Measurements from ENCODE around the gene DUSP15.
A peak's percentile ranks its signal among the peaks of the same experiment; 100 is the strongest.

DUSP15 gene

DNA sequence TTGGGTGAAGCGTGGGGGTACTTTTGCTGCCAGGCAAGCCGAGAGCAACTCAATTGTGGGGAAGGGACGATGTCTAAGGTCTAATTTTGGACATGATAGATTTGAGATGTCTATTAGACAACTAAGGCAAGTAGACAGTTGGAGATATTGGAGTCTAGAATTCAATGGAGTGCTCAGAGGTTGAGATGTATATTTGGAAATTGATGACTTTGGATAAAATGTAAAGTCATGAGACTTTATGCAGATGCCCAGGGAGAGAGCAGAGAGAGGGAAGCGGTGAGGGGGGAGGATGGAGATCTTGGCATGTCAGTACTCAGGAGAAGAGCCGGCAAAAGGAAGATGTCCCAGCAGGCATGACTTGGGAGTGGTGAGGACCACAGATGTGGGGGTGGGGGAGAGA, 44.3 kb downstream of the DUSP15 start:
- 93% methylated on average over 5 of the region's 5 CpGs for WGBS
- H2BK12ac ChIP-seq (ENCODE audit: low read length in 2 of 2) = no peak overlapping the region
- no peak overlapping the region for H2BK15ac ChIP-seq (ENCODE audit: low read depth, poor library complexity, severe bottlenecking)
- H3K27me3 ChIP-seq (ENCODE audit: control insufficient read depth in 1 of 2, insufficient read depth in 1 of 2, low read length in 2 of 2) = peaks cover 22 to 76% of the 10 kb centered on the region in 2 experiments
- H3K14ac ChIP-seq (ENCODE audit: low read length in 2 of 2) = no peak overlapping the region
- no peak overlapping the region for H3K4me3 ChIP-seq (ENCODE audit: insufficient read depth in 1 of 2, low read depth in 1 of 2, low read length in 2 of 2)
- no peak overlapping the region for H2BK5ac ChIP-seq (ENCODE audit: low read depth, low read length, poor library complexity, severe bottlenecking)
- H2BK120ac ChIP-seq (ENCODE audit: low read depth, low read length) = no peak overlapping the region
- H3K9ac ChIP-seq (ENCODE audit: low read length) = no peak overlapping the region
- no peaks in the 10 kb centered on the region for H3K36me3 ChIP-seq (ENCODE audit: control insufficient read depth in 1 of 2, insufficient read depth in 2 of 2, low read depth in 1 of 2, low read length in 2 of 2)
- no peaks in the 10 kb centered on the region for H3K79me1 ChIP-seq (replicated peaks; ENCODE audit: low read length, poor library complexity, severe bottlenecking)
- H3K4me2 ChIP-seq (ENCODE audit: low read length, poor library complexity, severe bottlenecking) = no peak overlapping the region
- DNase-seq = no peak
- H2AFZ ChIP-seq (ENCODE audit: low read depth, low read length) = no peak overlapping the region
- H3K4ac ChIP-seq (ENCODE audit: low read depth in 1 of 2, low read length in 2 of 2) = no peak overlapping the region
- H3K4me1 ChIP-seq (ENCODE audit: control insufficient read depth, insufficient read depth, low read depth, low read length) = peaks cover 35% of the 10 kb centered on the region
- no peak overlapping the region for H3K18ac ChIP-seq (ENCODE audit: low read depth in 1 of 2, low read length in 2 of 2)
- H3K9me3 ChIP-seq (ENCODE audit: control insufficient read depth, low read length) = no peaks in the 10 kb centered on the region
- H2AK5ac ChIP-seq (ENCODE audit: low read length, severe bottlenecking) = no peak overlapping the region
- no peak overlapping the region for H4K91ac ChIP-seq (ENCODE audit: low read length)
- H3K23ac ChIP-seq (ENCODE audit: low read length in 2 of 2) = no peak overlapping the region
- no peak overlapping the region for H3K27ac ChIP-seq (ENCODE audit: low read length, poor library complexity, severe bottlenecking)
- H4K8ac ChIP-seq (ENCODE audit: low read length) = no peak overlapping the region

DNA sequence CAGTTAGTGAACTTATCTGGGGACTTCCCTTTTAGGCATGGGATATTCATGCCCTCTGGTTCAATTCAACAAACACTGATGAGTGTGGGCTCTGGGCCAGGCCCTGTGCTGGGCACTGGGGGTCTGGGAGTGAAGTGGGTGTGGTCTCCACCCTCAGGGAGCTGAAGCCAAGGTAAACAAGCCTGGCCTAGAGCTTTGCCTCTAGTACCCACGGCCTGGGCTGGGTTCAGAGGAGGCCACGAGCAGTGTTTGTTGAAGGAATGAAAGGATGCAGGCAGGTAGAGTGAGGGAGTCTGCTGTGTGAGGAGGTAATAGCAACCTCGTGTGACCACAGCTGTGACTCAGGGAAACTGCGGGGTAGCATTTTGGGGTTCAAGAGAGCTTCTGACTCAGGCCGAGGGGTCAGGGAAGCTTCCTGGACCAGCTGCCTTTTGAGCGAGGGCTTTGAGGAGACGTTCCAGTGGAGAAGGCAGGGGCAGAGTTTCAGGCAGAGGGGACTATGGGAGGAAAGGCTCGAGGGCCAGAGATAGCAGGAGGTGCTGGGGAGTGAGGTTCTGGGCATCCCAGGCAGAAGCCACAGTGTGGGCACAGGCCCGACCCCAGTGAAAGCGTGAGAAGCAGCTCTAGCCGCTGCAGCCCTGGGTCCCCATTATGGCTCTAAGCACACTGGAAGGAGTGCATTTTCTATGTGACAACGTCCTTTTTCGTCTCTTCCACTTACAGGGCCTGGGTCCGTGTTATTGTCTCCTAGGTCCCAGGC, 45.6 kb downstream of the DUSP15 start:
- DNase-seq = no peak
- H3K4me3 ChIP-seq (ENCODE audit: insufficient read depth in 1 of 2, low read depth in 1 of 2, low read length in 2 of 2) = no peak overlapping the region
- no peaks in the 10 kb centered on the region for H3K36me3 ChIP-seq (ENCODE audit: control insufficient read depth in 1 of 2, insufficient read depth in 2 of 2, low read depth in 1 of 2, low read length in 2 of 2)
- peaks cover 22 to 68% of the 10 kb centered on the region in 2 experiments for H3K27me3 ChIP-seq (ENCODE audit: control insufficient read depth in 1 of 2, insufficient read depth in 1 of 2, low read length in 2 of 2)
- no peak overlapping the region for H3K23ac ChIP-seq (ENCODE audit: low read length in 2 of 2)
- H3K14ac ChIP-seq (ENCODE audit: low read length in 2 of 2) = peak overlapping the region in 1 of 2 experiments; percentile 12
- H3K4me2 ChIP-seq (ENCODE audit: low read length, poor library complexity, severe bottlenecking) = no peak overlapping the region
- no peak overlapping the region for H2BK15ac ChIP-seq (ENCODE audit: low read depth, poor library complexity, severe bottlenecking)
- no peak overlapping the region for H2BK12ac ChIP-seq (ENCODE audit: low read length in 2 of 2)
- WGBS = 86% methylated on average over 14 of the region's 14 CpGs
- H3K18ac ChIP-seq (ENCODE audit: low read depth in 1 of 2, low read length in 2 of 2) = no peak overlapping the region
- H3K4me1 ChIP-seq (ENCODE audit: control insufficient read depth, insufficient read depth, low read depth, low read length) = peaks cover 26% of the 10 kb centered on the region
- no peak overlapping the region for H3K9ac ChIP-seq (ENCODE audit: low read length)
- no peak overlapping the region for H2BK120ac ChIP-seq (ENCODE audit: low read depth, low read length)
- no peak overlapping the region for H2BK5ac ChIP-seq (ENCODE audit: low read depth, low read length, poor library complexity, severe bottlenecking)
- H3K79me1 ChIP-seq (replicated peaks; ENCODE audit: low read length, poor library complexity, severe bottlenecking) = no peaks in the 10 kb centered on the region
- no peak overlapping the region for H2AFZ ChIP-seq (ENCODE audit: low read depth, low read length)
- no peak overlapping the region for H4K8ac ChIP-seq (ENCODE audit: low read length)
- no peak overlapping the region for H3K4ac ChIP-seq (ENCODE audit: low read depth in 1 of 2, low read length in 2 of 2)
- H4K91ac ChIP-seq (ENCODE audit: low read length) = no peak overlapping the region
- no peaks in the 10 kb centered on the region for H3K9me3 ChIP-seq (ENCODE audit: control insufficient read depth, low read length)
- H2AK5ac ChIP-seq (ENCODE audit: low read length, severe bottlenecking) = no peak overlapping the region
- no peak overlapping the region for H3K27ac ChIP-seq (ENCODE audit: low read length, poor library complexity, severe bottlenecking)

DNA sequence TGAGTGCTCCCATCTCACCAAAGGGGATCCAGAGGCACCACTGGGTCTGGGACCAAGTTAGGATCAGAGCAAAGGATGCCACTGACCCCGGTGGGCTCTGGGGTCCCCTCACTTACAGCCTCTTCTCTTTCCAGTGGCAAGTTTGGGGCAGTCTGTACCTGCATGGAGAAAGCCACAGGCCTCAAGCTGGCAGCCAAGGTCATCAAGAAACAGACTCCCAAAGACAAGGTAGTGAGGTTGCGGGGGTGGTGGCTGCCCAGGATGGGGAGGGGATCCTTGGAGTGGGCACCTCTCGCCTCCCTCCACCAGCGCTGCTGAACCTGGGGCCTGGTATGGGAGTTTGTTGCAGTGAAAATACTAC, 46.2 kb downstream of the DUSP15 start:
- Histone ChIP-seq H4K8ac (ENCODE audit: low read length) (no peak overlapping the region), H3K18ac (ENCODE audit: low read depth in 1 of 2, low read length in 2 of 2) (no peak overlapping the region), H3K4ac (ENCODE audit: low read depth in 1 of 2, low read length in 2 of 2) (no peak overlapping the region), H3K79me1 (replicated peaks; ENCODE audit: low read length, poor library complexity, severe bottlenecking) (no peaks in the 10 kb centered on the region), H3K36me3 (ENCODE audit: control insufficient read depth in 1 of 2, insufficient read depth in 2 of 2, low read depth in 1 of 2, low read length in 2 of 2) (no peaks in the 10 kb centered on the region), H3K9ac (ENCODE audit: low read length) (no peak overlapping the region), H2BK120ac (ENCODE audit: low read depth, low read length) (no peak overlapping the region), H3K23ac (ENCODE audit: low read length in 2 of 2) (no peak overlapping the region), H2AK5ac (ENCODE audit: low read length, severe bottlenecking) (peak overlapping the region; percentile 13), H3K27ac (ENCODE audit: low read length, poor library complexity, severe bottlenecking) (no peak overlapping the region), H2BK12ac (ENCODE audit: low read length in 2 of 2) (no peak overlapping the region), H3K9me3 (ENCODE audit: control insufficient read depth, low read length) (no peaks in the 10 kb centered on the region), H2BK5ac (ENCODE audit: low read depth, low read length, poor library complexity, severe bottlenecking) (no peak overlapping the region), H2BK15ac (ENCODE audit: low read depth, poor library complexity, severe bottlenecking) (no peak overlapping the region), H3K4me3 (ENCODE audit: insufficient read depth in 1 of 2, low read depth in 1 of 2, low read length in 2 of 2) (no peak overlapping the region), H3K14ac (ENCODE audit: low read length in 2 of 2) (no peak overlapping the region), H3K27me3 (ENCODE audit: control insufficient read depth in 1 of 2, insufficient read depth in 1 of 2, low read length in 2 of 2) (peaks cover 22 to 69% of the 10 kb centered on the region in 2 experiments), H3K4me2 (ENCODE audit: low read length, poor library complexity, severe bottlenecking) (no peak overlapping the region), H3K4me1 (ENCODE audit: control insufficient read depth, insufficient read depth, low read depth, low read length) (peaks cover 26% of the 10 kb centered on the region), H4K91ac (ENCODE audit: low read length) (no peak overlapping the region), H2AFZ (ENCODE audit: low read depth, low read length) (no peak overlapping the region)
- WGBS = 89% methylated on average over 4 of the region's 4 CpGs
- no peak for DNase-seq

DNA sequence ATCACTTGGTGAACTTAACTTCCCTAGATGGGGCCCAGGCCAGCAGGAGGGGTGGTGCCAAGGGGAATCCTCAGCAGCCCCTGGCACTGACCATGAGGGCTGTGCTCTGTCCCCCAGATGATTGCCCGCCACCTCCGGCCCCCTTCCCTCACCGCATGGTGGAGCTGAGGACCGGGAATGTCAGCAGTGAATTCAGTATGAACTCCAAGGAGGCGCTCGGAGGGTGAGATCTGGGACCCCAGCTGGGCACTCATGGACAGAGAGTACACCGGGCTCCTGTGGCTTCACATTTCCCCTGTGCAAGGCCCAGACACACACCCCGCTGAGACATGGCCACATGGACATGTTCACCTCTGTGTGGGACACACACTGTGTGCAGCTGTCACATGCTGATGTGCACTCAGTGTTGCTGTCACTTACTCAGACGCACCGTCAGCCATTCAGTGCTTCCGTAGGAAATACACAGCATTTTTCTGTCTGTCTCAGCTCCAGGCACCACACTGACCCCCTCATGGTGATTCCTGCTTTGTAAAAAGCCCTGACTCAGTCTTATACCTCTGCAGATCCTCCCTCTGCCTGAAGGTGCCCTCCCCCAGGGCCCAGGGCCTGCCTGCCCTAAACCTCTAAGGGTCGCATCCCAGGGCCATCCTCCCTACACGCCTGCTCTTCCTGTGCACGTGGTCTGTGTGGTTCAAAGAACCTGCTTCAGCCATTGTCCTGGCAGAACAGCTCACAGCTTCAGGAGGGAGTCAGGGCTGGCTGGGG, 46.8 kb downstream of the DUSP15 start:
- no peaks in the 10 kb centered on the region for H3K9me3 ChIP-seq (ENCODE audit: control insufficient read depth, low read length)
- no peak overlapping the region for H3K4me3 ChIP-seq (ENCODE audit: insufficient read depth in 1 of 2, low read depth in 1 of 2, low read length in 2 of 2)
- H3K4me1 ChIP-seq (ENCODE audit: control insufficient read depth, insufficient read depth, low read depth, low read length) = peaks cover 26% of the 10 kb centered on the region
- H3K4me2 ChIP-seq (ENCODE audit: low read length, poor library complexity, severe bottlenecking) = no peak overlapping the region
- no peak overlapping the region for H3K9ac ChIP-seq (ENCODE audit: low read length)
- H4K8ac ChIP-seq (ENCODE audit: low read length) = no peak overlapping the region
- WGBS = 78% methylated on average over 14 of the region's 14 CpGs
- peaks cover 22 to 63% of the 10 kb centered on the region in 2 experiments for H3K27me3 ChIP-seq (ENCODE audit: control insufficient read depth in 1 of 2, insufficient read depth in 1 of 2, low read length in 2 of 2)
- DNase-seq = no peak
- no peak overlapping the region for H3K18ac ChIP-seq (ENCODE audit: low read depth in 1 of 2, low read length in 2 of 2)
- no peak overlapping the region for H3K4ac ChIP-seq (ENCODE audit: low read depth in 1 of 2, low read length in 2 of 2)
- H2BK12ac ChIP-seq (ENCODE audit: low read length in 2 of 2) = no peak overlapping the region
- H3K36me3 ChIP-seq (ENCODE audit: control insufficient read depth in 1 of 2, insufficient read depth in 2 of 2, low read depth in 1 of 2, low read length in 2 of 2) = no peaks in the 10 kb centered on the region
- H3K79me1 ChIP-seq (replicated peaks; ENCODE audit: low read length, poor library complexity, severe bottlenecking) = no peaks in the 10 kb centered on the region
- H2AK5ac ChIP-seq (ENCODE audit: low read length, severe bottlenecking) = peak overlapping the region; percentile 4
- no peak overlapping the region for H3K27ac ChIP-seq (ENCODE audit: low read length, poor library complexity, severe bottlenecking)
- no peak overlapping the region for H4K91ac ChIP-seq (ENCODE audit: low read length)
- H2BK5ac ChIP-seq (ENCODE audit: low read depth, low read length, poor library complexity, severe bottlenecking) = no peak overlapping the region
- no peak overlapping the region for H2AFZ ChIP-seq (ENCODE audit: low read depth, low read length)
- H2BK15ac ChIP-seq (ENCODE audit: low read depth, poor library complexity, severe bottlenecking) = no peak overlapping the region
- no peak overlapping the region for H3K23ac ChIP-seq (ENCODE audit: low read length in 2 of 2)
- no peak overlapping the region for H3K14ac ChIP-seq (ENCODE audit: low read length in 2 of 2)
- no peak overlapping the region for H2BK120ac ChIP-seq (ENCODE audit: low read depth, low read length)

Data from mesenchymal stem cell (in vitro differentiated cells and primary cell).